Activated CD4-positive, alpha-beta T cell treated with anti-CD3 and anti-CD28 coated beads, Interleukin-2, amount 50 U/mL, for 4 hours (primary cell): ENCODE measurements around the gene PPP2R5A.

Experiments
- DNase-seq, 2 experiments: peaks; one replicate each; pipeline ENCODE4 v3.0.0-alpha.2; 2020

PPP2R5A gene

GRCh38 chr1:212284744-212285684 lies at the start of gene PPP2R5A:
Gene PPP2R5A, plus strand, starts transcription at chr1:212285410. Its CDS starts 701 bp downstream, at chr1:212286111.
- DNase-seq: peak; percentile 97 to 98

DNA sequence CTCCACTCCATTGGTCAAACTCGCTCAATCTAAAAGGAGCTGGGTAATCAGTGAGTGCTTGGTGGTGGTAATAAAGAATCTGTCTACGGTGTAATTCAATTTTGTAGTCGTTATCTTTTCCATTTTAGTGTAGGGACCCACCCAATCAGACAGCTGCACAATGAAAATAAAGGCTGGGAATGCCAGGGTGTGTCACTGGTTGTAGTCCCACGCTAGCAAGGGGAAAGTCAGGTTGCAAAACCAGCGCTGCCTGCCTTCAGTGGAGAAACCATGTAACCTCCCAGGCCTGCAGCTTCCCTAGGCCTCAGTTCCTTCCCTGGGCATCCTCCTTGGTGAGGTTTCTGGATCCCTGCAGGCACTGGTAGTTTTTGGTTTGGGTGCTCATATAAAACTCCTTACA lies 49.4 kb upstream of the PPP2R5A start:
- no peak for DNase-seq

GRCh38 chr1:212236664-212237220 lies 48.5 kb upstream of the PPP2R5A start:
- no peak for DNase-seq

DNA sequence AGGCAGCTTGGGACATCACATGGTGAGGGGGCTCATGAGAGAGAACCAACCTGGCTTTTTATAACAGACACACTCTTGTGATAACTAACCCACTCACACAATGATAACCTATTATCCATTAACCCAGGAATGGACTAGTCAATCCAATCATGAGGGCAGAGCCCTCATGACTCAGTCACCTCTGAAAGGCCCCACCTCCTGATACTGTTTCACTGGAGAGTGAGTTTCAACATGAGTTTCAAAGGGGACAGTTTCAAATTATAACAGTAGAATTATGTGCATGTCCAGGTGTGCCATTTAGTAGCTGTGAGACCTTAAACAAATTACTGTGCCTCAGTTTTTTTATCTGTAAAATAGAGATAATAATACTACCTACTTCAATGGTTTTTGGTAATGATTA lies 47.6 kb upstream of the PPP2R5A start:
- DNase-seq: no peak

GRCh38 chr1:212238552-212238951 lies 46.7 kb upstream of the PPP2R5A start:
- no peak for DNase-seq

- no peak for DNase-seq
These were observed 43.7 kb upstream of the PPP2R5A start for GRCh38 chr1:212241501-212241900.

GRCh38 chr1:212241957-212242287 lies 43.3 kb upstream of the PPP2R5A start:
- DNase-seq: no peak

- DNase-seq: no peak
These were observed 42.8 kb upstream of the PPP2R5A start for GRCh38 chr1:212242288-212242984.

DNA sequence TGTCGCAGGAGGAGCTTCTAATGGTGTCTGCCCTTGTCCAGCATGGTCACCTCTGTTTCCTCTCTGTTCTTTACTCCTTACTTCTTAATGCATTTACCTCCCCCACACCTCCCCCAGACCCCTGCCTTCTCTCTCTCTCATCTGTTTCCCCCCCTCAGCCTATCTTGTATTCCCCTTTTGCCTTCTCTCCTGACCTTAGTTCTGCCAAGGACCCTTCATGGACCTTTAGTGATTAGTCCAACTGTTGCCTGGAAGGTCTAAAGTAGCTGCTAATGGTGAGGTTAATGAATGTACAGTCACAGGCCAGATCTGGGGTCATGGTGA lies 42.3 kb upstream of the PPP2R5A start:
- DNase-seq: no peak

GRCh38 chr1:212244441-212244840 lies 40.8 kb upstream of the PPP2R5A start:
- no peak for DNase-seq

DNA sequence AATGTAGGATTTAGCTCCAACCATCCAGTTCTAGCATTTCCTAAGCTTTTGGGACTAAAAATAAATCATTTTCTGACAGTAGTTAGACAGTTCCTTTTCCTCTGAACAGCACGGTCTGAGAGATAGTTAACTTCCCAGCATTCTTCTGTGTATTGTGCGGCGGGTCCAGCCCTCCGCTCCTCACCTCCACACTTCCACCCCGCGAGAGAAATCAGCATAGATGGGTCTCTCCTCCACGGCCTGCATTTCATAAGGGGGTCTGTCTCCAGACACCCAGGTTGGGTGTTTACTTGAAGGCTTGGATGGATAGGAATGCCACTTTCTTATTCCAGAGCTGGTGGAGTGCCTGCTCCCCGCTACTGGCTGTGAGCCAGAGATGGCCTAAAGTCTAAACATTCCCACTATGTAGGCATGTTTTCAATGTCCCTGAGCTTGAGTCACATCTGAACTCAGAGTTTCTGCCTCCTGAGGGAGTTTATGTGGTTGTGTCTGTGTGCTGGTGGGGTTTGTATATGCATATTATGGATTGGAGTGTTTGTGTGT lies 38.0 kb upstream of the PPP2R5A start:
- DNase-seq: no peak

DNA sequence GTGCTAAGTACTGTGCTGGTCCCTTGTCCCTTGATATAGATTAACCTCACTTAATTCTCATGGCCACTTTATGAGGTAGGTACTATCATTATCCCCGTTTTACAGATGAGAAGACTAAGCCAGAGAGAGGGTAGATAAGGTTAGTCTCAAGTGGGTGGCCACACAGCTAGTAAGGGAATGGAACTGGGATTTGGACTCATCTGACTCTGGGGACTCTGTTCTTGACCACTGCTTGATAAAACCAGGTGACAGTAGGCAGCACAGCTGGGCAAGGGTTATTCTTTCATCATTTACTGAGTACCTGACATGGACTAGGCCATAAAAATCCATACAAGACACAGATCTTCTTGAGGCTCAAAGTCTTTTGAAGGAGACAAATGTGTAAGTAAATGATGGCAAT lies 37.2 kb upstream of the PPP2R5A start:
- DNase-seq: no peak

GRCh38 chr1:212254853-212255363 lies 30.3 kb upstream of the PPP2R5A start:
- DNase-seq: no peak

GRCh38 chr1:212255705-212256307 lies 29.4 kb upstream of the PPP2R5A start:
- no peak for DNase-seq

DNA sequence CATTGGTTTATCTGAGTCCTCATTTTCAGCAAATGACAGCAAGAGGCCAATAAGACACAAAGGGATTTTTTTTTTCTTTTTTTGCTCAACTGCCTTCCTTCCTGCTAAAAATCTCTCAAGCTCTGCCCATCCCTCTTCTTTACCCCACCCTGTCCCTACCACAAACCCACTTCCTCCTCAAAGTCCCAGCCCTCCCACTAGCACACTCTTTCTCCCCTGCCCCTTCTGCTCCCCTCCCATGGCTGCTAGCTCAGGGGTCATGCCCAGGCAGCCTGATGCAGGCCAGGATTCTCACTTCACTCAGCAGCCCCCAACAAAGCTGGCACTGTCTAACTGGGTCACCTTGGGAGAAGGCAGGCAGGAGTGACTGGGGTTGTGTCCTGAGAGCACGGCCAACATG lies 28.8 kb upstream of the PPP2R5A start:
- DNase-seq: no peak

- no peak for DNase-seq
These were observed 28.1 kb upstream of the PPP2R5A start for GRCh38 chr1:212257157-212257556.

DNA sequence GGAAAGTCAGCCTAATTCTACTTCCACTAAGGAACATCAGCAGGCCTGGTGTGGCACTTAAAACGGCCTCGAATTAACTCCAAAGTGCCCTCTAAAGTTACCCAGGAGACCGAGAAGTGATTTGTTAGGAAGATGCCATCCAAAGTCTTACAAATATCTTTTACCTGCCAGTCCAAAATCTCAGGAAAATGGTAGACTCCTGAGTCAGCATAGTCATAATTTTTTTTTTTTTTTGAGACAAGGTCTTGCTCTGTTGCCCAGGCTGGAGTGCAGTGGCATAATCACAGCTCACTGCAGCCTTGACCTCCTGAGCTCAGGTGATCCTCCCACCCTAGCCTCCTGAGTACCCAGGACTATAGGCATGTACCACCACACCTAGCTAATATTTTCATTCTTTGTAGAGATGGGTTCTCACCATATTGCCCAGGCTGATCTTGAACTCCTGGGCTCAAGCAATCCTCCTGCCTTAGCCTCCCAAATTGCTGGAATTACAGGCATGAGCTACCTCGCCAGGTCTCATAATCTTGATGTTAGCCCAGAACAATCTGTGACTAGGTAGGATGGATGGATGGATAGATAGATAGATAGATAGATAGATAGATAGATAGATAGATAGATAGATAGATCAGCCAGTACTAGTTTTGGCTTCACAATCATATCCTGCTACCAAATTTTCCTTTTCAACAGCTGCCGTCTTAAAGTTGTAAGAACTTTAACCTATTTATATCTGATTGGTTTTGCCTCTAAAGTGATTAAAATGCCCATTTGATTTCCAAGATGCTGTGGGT lies 25.3 kb upstream of the PPP2R5A start:
- DNase-seq: no peak

- no peak for DNase-seq
These were observed 24.5 kb upstream of the PPP2R5A start for GRCh38 chr1:212260557-212261355.

DNA sequence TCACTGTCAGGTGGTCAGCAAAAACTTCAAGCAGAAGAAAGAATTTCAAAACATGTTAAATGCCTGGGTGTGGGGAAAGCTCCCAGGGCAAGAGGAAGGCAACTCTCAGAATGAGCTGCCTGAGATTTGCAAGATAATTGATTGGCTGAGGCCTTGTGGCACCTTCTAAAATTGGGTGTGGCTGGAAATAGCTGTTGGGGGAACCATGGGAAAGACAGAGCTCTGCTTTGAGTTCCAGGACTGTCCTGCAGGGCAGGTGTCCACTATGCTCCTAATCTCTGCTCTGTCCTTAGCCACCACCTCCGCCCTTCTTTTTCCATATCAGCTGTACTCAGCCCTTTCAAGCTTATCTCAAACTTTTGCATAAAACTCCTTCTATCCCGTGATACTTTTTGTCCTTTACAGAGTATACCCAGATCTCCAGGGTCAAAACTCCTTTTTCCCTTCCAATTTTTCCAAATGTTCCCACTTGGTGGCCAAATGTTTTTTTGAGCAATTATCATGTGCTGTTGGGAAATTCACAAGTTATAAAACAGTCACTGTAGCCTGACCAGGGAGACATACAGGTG lies 23.8 kb upstream of the PPP2R5A start:
- no peak for DNase-seq

GRCh38 chr1:212267017-212267416 lies 18.2 kb upstream of the PPP2R5A start:
- no peak for DNase-seq

DNA sequence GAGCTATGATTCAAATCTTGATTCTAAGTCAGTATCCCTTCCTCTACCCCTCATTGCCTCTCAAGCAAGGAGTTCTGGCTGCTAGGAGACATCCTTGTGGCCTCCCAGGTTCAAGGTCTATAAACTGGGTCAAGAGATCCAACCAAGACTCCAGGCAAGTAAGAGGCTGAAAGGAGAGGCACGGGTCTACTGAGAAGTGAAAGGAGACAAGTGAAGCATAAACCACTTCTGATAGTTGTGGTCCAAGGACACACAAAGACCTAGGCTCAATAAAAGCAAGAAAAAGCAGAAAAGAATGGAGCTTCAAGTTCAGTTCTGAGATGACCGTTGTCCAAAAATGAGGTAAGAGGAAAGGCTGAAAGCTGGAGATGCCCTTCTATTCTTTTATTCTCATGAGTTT lies 17.8 kb upstream of the PPP2R5A start:
- DNase-seq: no peak
